Measurements from ENCODE around the gene ERCC1. TPM values are rescaled to one million over a fixed set of nuclear protein-coding genes. Genes with fewer than 3 reads are reported as not detected.

Gene ERCC1
- total RNA-seq, 1 donor from 2014 or later, result 67.5 TPM

DNA sequence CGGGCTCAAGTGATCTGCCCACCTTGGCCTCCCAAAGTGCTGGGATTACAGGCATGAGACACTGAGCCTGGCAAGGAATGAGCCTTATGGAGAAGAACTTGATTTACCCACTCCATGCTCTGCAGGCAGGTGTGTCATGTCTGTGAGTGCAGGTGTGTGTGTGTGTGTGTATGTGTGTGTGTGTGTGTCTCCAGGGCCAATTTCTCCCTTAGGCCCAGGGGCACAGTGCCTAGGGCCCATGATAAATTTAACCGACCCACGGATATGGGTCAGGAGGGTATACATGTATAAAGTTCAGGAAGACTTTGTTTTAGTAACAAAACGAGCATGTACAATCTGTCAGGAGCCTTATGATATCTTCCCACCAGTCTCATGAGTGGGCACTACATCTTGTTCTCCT, 39.5 kb upstream of the ERCC1 start:
- H3K36me3 Mint-ChIP-seq (ENCODE audit: low read depth, unreplicated experiment), result no peaks in the 10 kb centered on the region
- TF ChIP-seq, protein P1, sequence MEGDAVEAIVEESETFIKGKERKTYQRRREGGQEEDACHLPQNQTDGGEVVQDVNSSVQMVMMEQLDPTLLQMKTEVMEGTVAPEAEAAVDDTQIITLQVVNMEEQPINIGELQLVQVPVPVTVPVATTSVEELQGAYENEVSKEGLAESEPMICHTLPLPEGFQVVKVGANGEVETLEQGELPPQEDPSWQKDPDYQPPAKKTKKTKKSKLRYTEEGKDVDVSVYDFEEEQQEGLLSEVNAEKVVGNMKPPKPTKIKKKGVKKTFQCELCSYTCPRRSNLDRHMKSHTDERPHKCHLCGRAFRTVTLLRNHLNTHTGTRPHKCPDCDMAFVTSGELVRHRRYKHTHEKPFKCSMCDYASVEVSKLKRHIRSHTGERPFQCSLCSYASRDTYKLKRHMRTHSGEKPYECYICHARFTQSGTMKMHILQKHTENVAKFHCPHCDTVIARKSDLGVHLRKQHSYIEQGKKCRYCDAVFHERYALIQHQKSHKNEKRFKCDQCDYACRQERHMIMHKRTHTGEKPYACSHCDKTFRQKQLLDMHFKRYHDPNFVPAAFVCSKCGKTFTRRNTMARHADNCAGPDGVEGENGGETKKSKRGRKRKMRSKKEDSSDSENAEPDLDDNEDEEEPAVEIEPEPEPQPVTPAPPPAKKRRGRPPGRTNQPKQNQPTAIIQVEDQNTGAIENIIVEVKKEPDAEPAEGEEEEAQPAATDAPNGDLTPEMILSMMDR (IDR thresholded peaks at IDR 0.05; ENCODE audit: insufficient read depth, low read depth, low read length), result no peak
- TF ChIP-seq EZH2 (IDR thresholded peaks at IDR 0.05; ENCODE audit: insufficient read depth, low read length), result no peak
- no peak overlapping the region for H3K4me3 ChIP-seq (ENCODE audit: insufficient read depth, low read depth, low read length)
- no peaks in the 10 kb centered on the region for H3K36me3 ChIP-seq (ENCODE audit: insufficient read depth, low read length)
- peaks cover 3% of the 10 kb centered on the region for H4K20me1 ChIP-seq (ENCODE audit: insufficient read depth, low read length)
- no peak overlapping the region for H3K9ac ChIP-seq (ENCODE audit: low read length)
- FAIRE-seq (no peak), DNase-seq (ENCODE audit: low read depth) (no peak)
- no peak overlapping the region for H2AFZ ChIP-seq (ENCODE audit: low read depth, low read length)
- H3K27ac ChIP-seq (ENCODE audit: low read depth, low read length), result no peak overlapping the region
- H3K27me3 Mint-ChIP-seq (ENCODE audit: low read depth, unreplicated experiment), result peaks cover 4% of the 10 kb centered on the region
- peaks cover 8% of the 10 kb centered on the region for H3K4me1 ChIP-seq (ENCODE audit: insufficient read depth, low read length)
- H3K9me3 Mint-ChIP-seq (ENCODE audit: unreplicated experiment), result no peaks in the 10 kb centered on the region
- H3K79me2 ChIP-seq (ENCODE audit: insufficient read depth, low read length), result no peaks in the 10 kb centered on the region
- H3K4me3 Mint-ChIP-seq (ENCODE audit: unreplicated experiment), result no peak overlapping the region
- no peaks in the 10 kb centered on the region for H3K27me3 ChIP-seq (ENCODE audit: insufficient read depth, low read length)
- no peak overlapping the region for H3K27ac Mint-ChIP-seq (ENCODE audit: unreplicated experiment)
- no peaks in the 10 kb centered on the region for H3K9me3 ChIP-seq (ENCODE audit: insufficient read depth, low read depth, low read length)
- no peaks in the 10 kb centered on the region for H3K4me1 Mint-ChIP-seq (ENCODE audit: low read depth, unreplicated experiment)
- H3K4me2 ChIP-seq (ENCODE audit: low read length), result no peak overlapping the region

DNA sequence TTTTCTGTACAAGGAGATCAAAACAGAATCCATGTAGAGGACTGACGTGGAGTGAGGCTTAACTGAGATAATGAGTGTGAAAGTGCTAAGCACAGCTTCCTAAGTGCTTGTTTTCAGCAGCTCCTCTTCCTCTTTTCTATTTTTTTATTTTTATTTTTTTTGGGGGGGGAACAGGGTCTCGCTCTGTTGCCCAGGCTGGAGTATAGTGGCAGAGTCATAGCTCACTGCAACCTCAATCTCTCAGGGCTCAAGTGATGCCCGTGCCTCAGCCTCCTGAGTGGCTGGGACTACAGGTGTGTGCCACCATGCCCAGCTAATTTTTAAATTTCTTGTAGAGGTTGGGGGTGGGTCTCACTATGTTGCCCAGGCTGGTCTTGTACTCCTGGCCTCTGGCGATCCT, 38.5 kb upstream of the ERCC1 start:
- Histone ChIP-seq H2AFZ (ENCODE audit: low read depth, low read length) (no peak overlapping the region), H3K27ac (ENCODE audit: low read depth, low read length) (no peak overlapping the region), H3K79me2 (ENCODE audit: insufficient read depth, low read length) (no peaks in the 10 kb centered on the region), H3K27me3 (ENCODE audit: insufficient read depth, low read length) (no peaks in the 10 kb centered on the region), H3K9me3 (ENCODE audit: insufficient read depth, low read depth, low read length) (no peaks in the 10 kb centered on the region), H3K36me3 (ENCODE audit: insufficient read depth, low read length) (no peaks in the 10 kb centered on the region), H3K4me3 (ENCODE audit: insufficient read depth, low read depth, low read length) (no peak overlapping the region), H3K4me1 (ENCODE audit: insufficient read depth, low read length) (peaks cover 2% of the 10 kb centered on the region), H3K9ac (ENCODE audit: low read length) (no peak overlapping the region), H4K20me1 (ENCODE audit: insufficient read depth, low read length) (no peaks in the 10 kb centered on the region), H3K4me2 (ENCODE audit: low read length) (no peak overlapping the region)
- TF ChIP-seq EZH2 (IDR thresholded peaks at IDR 0.05; ENCODE audit: insufficient read depth, low read length), result no peak
- TF ChIP-seq, protein P1 (IDR thresholded peaks at IDR 0.05; ENCODE audit: insufficient read depth, low read depth, low read length), result no peak
- Mint-ChIP-seq H3K27ac (ENCODE audit: unreplicated experiment) (no peak overlapping the region), H3K9me3 (ENCODE audit: unreplicated experiment) (no peaks in the 10 kb centered on the region), H3K36me3 (ENCODE audit: low read depth, unreplicated experiment) (no peaks in the 10 kb centered on the region), H3K4me1 (ENCODE audit: low read depth, unreplicated experiment) (no peaks in the 10 kb centered on the region), H3K4me3 (ENCODE audit: unreplicated experiment) (no peak overlapping the region), H3K27me3 (ENCODE audit: low read depth, unreplicated experiment) (peaks cover 4% of the 10 kb centered on the region)
- DNase-seq (ENCODE audit: low read depth), result no peak
- no peak for FAIRE-seq

DNA sequence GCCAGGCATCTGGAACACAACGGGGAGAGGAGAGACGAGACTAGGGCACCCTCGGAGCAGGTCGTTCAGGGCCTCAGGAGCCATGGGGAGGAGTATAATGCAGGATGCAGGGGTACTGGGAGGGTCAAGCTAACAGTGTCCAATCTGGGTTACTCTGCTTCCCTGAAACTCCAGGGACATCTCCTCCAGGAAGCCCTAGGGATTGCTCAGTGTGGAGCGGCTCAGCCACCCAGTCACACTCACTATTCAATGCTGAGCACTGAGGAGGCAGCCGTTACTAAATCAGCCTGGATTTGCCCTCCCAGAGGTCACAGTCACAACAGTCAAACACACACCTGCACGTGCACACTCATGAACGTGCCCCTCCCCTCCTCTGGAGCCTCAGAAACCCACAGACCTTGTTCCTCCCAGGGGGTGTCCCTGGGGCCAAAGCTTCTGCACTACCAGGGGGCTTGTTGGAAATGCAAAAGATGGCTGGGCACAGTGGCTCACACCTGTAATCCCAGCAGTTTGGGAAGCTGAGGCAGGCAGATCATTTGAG, 37.2 kb upstream of the ERCC1 start:
- H3K9ac ChIP-seq (ENCODE audit: low read length), result no peak overlapping the region
- FAIRE-seq, result no peak
- peaks cover 4% of the 10 kb centered on the region for H3K4me1 Mint-ChIP-seq (ENCODE audit: low read depth, unreplicated experiment)

More for the DNA sequence above, 37.2 kb upstream of the ERCC1 start:
- Histone ChIP-seq H3K4me2 (ENCODE audit: low read length) (no peak overlapping the region), H2AFZ (ENCODE audit: low read depth, low read length) (no peak overlapping the region), H3K36me3 (ENCODE audit: insufficient read depth, low read length) (no peaks in the 10 kb centered on the region), H3K4me1 (ENCODE audit: insufficient read depth, low read length) (peaks cover 5% of the 10 kb centered on the region), H3K27me3 (ENCODE audit: insufficient read depth, low read length) (no peaks in the 10 kb centered on the region), H3K27ac (ENCODE audit: low read depth, low read length) (no peak overlapping the region), H3K9me3 (ENCODE audit: insufficient read depth, low read depth, low read length) (no peaks in the 10 kb centered on the region), H3K79me2 (ENCODE audit: insufficient read depth, low read length) (no peaks in the 10 kb centered on the region), H3K4me3 (ENCODE audit: insufficient read depth, low read depth, low read length) (no peak overlapping the region), H4K20me1 (ENCODE audit: insufficient read depth, low read length) (no peaks in the 10 kb centered on the region)
- TF ChIP-seq EZH2 (IDR thresholded peaks at IDR 0.05; ENCODE audit: insufficient read depth, low read length), result no peak
- TF ChIP-seq, protein P1 (IDR thresholded peaks at IDR 0.05; ENCODE audit: insufficient read depth, low read depth, low read length), result no peak
- Mint-ChIP-seq H3K27me3 (ENCODE audit: low read depth, unreplicated experiment) (peaks cover 4% of the 10 kb centered on the region), H3K27ac (ENCODE audit: unreplicated experiment) (no peak overlapping the region), H3K36me3 (ENCODE audit: low read depth, unreplicated experiment) (no peaks in the 10 kb centered on the region), H3K4me3 (ENCODE audit: unreplicated experiment) (no peak overlapping the region), H3K9me3 (ENCODE audit: unreplicated experiment) (no peaks in the 10 kb centered on the region)
- DNase-seq (ENCODE audit: low read depth), result no peak
